NCI-H2029 (cell line): ENCODE measurements around the gene PROP1.
"Not testable (repeated sequence)": the region's sequence is repeated elsewhere in the genome, so short reads cannot be mapped to it uniquely, and the experiment has no call there.

ENCODE experiments used
- DNase-seq: peaks from one replicate; lab custom pipeline; 2025; lab: John Stamatoyannopoulos, UW

PROP1 gene

GRCh38 chr5:177995691-177996595 is at the start of gene PROP1:
Gene PROP1 (minus strand): TSS chr5:177996242. CDS start chr5:177995933, 309 bp downstream.
- DNase-seq, result no peak

GRCh38 chr5:178019379-178020030 is 23.5 kb upstream of the PROP1 start:
- DNase-seq, result not testable (repeated sequence)

GRCh38 chr5:178012758-178013157 is 16.7 kb upstream of the PROP1 start:
- not testable (repeated sequence) for DNase-seq

- DNase-seq, result not testable (repeated sequence)
Measured at GRCh38 chr5:178011816-178012554, 15.9 kb upstream of the PROP1 start.

GRCh38 chr5:178007272-178007671 is 11.2 kb upstream of the PROP1 start:
- DNase-seq, result not testable (repeated sequence)

GRCh38 chr5:178006536-178007231 is 10.6 kb upstream of the PROP1 start:
- not testable (repeated sequence) for DNase-seq

- not testable (repeated sequence) for DNase-seq
Measured at GRCh38 chr5:178006181-178006535, 10.1 kb upstream of the PROP1 start.

GRCh38 chr5:177997846-177998245 is 1.8 kb upstream of the PROP1 start:
- DNase-seq, result no peak

GRCh38 chr5:177997319-177997670 is 1.3 kb upstream of the PROP1 start:
- DNase-seq, result no peak

GRCh38 chr5:177996660-177997318 is 747 bp upstream of the PROP1 start:
- no peak for DNase-seq

GRCh38 chr5:177994561-177995190 is 1.4 kb downstream of the PROP1 start:
- DNase-seq, result no peak

GRCh38 chr5:177994063-177994462 is 2.0 kb downstream of the PROP1 start:
- DNase-seq, result no peak

GRCh38 chr5:177992466-177992865 is 3.6 kb downstream of the PROP1 start:
- no peak for DNase-seq

- no peak for DNase-seq
Measured at GRCh38 chr5:177988989-177989625, 6.9 kb downstream of the PROP1 start.

GRCh38 chr5:177987326-177987725 is 8.7 kb downstream of the PROP1 start:
- DNase-seq, result no peak

- DNase-seq, result no peak
Measured at GRCh38 chr5:177985430-177986040, 10.5 kb downstream of the PROP1 start.

- no peak for DNase-seq
Measured at GRCh38 chr5:177984584-177985206, 11.3 kb downstream of the PROP1 start.

GRCh38 chr5:177983763-177984583 is 12.1 kb downstream of the PROP1 start:
- DNase-seq, result no peak

GRCh38 chr5:177982956-177983355 is 13.1 kb downstream of the PROP1 start:
- DNase-seq, result no peak
